GM19351 (cell line): ENCODE data around the gene NRG2.

Experiments
- ATAC-seq: cut with Tn5 transposase; IDR thresholded peaks from one replicate; pipeline ENCODE4 v1.9.1; 2021; ENCODE audit warnings: mild to moderate bottlenecking, moderate library complexity; ENCODE audit not compliant: unreplicated experiment

The NRG2 gene

DNA sequence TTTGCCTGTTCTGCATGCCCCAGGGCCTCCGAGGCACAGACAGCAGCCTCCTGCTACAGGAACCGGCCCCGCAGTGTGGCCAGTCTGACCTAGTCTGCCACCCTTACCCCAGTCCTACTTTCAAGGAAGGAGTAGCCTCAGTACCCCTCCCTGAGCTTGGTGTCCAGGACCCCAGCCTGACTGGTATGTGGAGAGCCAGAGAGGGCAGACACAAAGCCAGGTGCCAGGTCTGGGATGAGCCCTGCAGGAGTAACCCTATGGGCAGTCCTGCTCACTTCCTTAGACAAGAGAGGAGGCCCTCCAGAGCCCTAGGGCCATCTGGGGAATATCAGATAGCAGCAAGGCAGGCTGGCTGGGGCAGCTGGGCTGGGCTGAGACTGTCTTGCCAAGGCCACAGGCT is 67.8 kb downstream of the NRG2 start:
- no peak for ATAC-seq

DNA sequence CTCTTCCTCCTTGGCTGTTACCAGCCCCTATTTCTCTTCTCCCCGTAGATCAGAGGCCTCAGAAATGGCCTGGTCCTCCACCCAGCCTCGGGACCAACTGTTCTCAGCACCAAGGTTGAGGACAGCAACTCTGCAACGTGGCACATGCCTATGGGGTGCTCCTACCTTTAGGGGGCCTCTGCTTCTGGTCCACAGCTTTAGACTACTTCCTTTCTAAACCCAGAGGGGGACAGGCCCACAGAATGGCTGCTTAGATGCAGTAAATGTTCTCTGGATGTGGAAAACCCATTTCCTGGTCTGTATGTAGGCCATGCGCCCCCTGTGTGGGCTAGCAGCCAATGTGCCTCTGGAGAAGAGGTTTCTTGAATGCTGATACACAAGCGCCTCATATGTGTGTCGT is 68.4 kb downstream of the NRG2 start:
- ATAC-seq = no peak

DNA sequence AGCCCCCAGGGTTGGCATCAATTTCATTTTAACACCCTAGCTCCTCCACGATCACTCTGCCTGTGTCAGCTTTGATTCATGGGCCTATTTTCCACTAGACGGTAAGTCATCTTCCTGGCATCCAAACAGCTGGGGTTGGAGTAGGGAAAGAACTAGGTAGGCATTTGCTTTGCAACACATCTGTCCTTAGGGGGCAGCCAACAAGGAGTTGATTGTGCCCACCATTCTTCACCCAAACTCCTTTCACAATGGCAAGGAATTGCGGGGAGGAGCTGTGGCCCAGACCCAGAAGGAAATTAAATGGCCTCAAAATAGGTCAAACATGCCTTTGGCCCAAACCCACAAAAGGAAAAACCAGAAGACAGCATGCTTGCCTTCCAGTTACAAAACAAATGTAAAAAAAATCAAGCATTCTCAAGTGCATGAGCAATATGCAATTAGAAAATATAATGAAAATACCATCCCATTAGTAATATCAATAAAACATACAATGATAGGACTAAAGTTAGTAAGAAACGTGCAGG is 71.8 kb downstream of the NRG2 start:
- no peak for ATAC-seq

DNA sequence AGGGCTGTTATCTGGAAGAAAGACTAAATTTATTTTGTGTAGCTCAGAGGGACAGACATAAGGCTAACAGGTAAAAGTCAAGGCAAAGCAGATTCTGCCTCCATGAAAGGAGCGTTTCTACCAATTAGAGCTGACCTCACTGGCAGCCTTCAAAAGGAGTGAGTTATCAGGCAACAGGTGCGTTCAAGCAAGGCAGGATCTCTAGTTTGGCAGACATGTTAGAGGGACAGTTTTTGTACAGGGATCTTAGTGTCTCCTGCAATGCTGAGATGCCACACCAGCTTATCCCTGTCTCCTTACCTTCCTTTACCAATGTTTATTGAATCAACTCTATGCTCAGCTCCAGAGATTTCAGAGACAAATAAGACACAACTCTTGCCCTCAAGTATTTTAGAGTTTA is 73.8 kb downstream of the NRG2 start:
- ATAC-seq = no peak

DNA sequence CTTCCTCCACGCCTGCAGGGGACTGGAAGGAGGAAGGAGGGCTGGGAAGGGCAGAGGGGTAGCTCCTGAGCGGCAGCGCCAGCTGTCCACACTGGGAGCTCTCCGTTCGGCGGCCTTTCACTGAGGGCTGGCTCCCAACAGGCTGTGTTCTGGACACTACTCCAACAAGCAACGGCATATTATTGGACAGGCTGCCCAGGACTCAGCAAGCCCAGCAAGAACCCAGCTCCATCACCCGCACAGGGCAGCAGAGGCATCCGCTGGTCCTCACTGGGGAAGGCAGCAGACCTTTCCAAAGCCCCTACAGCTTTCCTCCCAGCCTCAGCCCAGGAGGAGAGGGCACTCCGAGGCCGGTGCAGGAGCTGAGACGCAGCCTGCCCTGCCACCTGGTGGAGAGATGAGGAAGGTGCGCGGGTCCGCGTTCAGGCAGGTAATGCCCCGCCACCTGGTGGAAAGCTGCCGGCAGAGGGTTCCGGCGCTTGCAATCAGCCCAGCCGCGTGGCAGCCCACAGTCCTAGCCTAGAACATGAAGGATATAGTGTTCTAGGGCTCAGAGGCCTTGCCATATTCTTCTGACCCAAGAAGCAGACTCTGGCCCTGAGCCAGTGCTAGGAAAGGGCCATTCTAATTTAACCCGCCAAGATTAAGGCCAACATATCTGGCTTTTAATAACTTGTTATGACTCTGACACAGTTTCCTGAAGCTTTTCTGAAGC is 74.4 kb downstream of the NRG2 start:
- ATAC-seq = peak; percentile 92

DNA sequence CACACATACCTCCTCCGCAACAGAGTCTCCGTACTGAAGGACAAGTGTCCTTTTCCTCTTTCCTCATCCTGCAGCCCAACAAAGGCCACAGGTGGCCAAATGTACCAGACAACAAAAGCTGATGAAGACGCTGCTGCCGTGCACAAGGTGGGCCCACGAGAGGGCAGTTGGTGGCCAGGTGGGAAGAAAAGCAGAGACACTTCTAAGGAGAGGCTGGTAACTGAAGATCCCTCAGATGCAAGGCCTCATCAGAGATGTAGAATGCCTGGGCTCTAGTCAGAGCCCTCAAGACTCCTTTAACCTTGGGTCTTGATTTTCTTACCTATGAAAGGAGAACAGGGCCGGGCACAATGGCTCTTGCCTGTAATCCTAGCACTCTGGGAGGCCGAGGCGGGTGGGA is 75.7 kb downstream of the NRG2 start:
- ATAC-seq = no peak

DNA sequence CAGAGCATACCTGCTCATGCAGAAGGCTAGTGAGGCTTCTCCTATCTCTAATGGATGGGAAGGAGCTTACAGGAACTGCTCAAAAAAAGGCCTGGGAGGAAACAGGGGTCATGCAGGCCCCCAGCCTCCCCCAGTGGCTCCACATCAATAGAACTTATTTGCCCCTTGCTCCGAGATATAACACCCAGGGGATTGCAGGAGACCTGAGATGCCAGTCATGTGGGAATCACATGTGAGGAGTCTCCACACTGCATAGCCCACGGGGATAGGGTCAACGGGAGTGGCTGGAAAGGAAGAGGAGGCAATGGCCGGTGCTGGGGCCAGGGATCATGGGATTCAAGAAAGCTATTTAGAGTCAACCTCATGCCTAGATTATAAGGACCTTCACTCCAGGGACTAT is 76.2 kb downstream of the NRG2 start:
- ATAC-seq = no peak

DNA sequence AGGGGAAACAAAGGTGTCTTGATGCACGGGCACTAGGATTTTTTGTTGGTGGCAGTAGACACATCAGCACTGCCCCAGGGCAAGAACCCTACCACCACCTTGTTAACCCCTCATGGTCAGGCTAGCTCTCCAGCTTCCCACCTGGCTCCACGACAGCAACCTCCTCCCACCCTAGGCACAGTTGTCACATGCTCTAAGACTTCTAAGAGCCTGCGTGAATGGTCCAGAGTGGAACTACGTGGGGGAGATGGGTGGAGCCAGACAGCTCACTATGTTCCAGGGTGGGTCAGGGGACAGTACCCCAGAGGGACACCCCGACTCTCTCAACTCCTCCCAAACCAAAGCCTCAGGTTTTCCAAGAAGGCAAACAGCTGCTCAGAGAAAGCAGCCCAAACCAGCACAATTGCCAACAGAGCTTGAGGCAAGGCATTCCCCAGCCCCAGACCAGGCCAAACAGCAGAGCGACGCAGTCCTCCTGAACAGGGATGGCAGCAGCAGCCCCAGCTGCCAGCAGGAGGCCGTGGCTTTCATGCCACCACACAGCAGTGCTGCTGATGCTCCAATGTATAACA is 78.0 kb downstream of the NRG2 start:
- ATAC-seq = no peak

DNA sequence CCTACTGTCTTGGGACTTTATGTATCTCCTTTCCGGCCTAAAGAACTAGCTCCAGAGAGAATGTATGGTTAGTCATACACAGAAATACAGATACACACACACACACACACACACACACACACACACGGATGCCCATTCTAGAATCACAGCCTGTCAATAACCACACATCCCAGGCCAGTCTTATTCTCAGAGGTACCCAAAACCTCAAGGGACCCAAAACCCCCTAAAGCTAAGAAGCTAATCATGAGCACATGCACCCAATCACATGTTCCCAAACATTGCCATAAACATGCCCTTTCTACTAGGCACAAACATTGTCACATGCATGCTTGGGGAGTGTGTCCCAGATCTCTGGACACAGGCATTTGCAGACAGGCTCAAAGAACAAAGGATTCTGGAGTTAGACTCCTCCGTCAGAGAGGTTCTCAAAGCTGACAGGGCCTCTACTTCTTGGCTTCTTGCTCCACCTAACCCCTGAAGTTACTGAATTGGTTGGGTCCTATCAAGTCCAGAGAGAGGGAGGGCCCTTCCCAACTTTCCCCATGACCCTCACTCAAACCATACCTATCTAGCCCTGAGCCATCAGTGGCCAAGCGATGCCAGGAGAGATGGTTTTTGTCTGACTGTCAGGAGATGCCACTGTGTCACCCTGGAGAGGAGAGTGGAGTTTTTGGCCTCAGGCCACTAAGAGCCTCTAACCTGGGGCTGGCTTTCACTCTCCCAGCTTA is 78.7 kb downstream of the NRG2 start:
- ATAC-seq = no peak

DNA sequence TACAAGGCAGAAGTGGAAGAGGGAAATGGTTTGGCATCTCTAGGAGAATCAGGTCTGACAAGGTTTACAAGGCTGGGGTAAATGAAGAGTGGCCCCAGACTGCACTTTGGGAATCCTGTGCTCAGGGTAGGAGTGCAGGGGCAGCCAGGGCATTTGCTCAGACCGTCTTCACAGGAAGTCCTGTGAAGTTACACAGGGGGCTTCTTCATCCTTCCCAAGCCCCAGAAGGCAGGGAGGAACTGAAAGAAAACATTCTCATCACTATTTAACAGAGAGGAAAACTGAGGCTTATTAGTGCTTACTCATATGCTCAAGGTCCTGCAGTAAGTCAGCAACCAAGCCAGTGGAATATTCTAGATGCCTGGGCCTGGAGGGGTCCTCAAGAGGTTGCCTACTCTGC is 80.7 kb downstream of the NRG2 start:
- ATAC-seq = no peak

DNA sequence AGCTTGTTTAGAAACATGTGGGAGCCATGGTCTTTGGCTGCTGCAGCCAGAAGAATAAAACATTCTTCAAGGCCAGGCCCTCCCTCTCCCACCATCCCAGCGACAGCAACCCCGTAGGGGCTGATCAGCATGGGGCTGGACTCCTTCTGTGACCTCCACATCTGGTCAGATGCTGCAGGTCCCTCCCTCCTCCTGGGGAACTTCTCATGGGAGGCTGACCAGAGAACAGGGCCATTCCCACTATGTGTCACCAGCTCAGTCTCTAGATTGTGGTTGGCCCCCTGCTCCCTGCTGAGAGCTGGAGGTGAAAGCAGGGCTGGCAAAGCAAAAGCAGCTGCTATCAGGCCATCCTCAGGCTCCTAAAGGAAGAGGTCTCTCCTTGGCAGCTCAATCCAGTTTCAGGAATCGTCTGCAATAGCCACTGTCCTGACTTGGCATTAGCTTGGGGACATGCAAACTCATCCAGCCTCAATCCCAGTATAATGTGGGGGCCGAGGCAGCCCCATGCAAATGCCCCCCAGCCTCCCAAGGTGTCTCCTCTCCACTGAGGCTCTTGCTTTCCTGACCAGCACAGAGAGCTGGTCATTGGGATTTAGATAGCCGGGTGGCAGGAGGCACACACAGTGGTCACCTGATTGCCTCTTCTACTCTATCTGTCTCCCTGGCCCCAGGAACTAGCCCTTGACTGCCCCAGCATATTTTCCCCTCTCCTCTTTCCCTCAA is 81.5 kb downstream of the NRG2 start:
- ATAC-seq = peak; percentile 37

DNA sequence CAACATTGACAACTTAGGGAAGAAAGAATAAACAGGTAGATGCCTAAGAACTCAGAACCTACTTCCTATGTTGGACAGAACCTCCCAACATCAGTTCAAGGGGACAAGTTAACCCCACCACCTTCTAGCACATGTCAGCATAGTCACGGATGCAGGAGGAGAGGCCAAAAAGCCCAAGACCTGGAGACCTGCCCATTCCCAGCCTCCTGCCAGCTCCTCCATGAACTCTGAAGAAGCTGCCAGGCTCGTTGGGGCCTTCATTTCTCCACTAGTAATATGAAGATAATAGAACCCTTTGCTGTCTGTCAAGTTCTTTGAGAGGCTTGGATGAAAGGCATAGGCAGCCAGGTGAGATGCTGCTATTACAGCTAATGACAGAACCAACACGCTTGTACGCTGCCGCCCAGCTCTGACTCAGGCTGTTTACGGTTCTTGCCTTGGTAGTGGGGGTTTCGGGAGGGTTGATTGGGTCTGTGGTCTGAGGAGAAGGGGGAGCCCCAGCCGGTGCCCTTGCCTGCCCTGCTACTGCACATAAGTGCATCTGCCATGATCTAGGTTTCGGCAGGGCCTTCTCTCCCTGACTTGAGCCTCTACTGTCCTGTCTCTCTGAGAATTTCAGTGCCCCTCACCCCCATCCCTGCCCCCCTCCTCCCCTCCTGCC is 82.2 kb downstream of the NRG2 start:
- ATAC-seq = peak; percentile 89

DNA sequence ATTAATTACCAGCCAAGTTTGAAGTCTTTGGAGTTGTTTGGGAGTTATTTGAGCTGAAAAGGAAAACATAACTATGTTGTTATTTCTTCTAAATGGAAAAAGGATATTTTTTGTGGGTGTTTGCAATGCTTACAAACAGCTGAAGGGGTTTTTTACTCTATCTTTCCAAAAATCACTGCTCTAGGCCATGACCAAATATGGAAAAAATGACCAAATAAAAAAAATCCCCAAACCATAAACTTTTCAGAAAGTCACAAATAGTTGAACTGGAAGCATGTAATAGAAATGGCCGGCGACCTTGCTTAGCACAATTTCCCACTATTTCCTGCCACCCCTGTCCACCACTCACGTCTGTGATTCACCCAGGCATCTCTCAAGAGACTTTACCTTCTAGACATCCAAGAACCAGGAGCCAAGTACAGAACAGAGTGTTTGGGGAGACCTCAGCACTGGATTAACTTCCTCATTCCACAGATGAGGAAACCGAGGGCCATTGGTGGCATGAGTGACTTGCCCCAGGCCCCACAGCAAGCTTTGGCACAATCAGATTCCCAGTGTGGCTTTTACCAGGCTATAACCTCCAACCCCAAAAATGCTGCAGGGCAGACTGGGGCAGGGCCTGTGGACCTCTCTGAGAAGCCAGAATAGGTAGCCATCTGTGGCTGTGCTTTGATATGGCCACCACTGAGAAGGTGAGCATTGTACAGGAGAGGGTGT is 84.5 kb downstream of the NRG2 start:
- no peak for ATAC-seq

DNA sequence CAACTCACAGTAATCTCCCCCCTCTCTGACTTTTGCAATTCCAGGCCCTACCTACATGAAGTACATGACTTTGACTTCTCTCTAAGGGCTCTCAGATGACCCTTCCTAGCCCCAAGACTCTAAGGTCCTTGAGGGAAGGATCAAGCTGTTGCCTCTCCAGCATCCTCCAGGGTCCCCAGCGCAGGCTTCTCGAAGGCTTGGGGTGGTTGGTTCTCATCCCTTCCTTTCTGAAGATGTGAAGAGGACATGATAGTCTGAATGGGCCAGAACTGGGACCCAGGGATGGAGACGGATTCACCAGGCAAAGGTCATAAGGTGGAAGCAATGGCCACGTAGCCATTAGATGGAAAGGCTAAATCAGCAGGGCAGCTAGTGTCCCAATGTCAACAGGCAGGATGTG is 86.8 kb downstream of the NRG2 start:
- no peak for ATAC-seq

DNA sequence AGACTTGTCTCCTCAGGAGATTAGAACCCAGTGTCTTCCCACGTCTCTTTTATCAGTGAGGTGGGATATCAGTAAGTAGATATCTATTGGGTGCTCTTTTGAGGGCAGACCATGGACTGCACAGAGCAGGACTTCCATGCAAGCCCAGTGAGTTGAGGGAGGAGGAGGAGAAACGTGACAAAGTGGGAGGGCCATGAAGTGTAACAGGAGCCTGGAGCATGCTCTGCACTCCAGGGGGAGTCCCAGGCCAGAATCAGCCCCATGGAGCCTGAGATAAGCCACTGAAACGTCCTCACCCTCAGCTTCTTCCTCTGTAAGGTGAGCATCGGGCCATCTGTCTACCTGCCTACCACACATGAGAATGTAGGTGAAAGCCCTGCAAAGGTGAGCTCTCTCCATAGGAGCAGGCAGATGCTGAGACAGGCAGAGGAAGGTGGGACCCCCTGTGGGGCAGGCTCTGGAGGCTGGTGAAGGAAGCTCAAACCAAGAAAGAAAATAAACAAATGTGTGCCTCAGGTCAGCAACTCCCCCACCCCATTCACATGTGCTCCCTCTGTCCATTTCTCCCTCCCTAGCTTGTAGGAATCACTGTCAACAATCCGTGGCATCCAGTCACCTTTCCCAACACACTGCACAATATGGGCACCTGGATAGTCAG is 87.4 kb downstream of the NRG2 start:
- ATAC-seq = peak; percentile 40

DNA sequence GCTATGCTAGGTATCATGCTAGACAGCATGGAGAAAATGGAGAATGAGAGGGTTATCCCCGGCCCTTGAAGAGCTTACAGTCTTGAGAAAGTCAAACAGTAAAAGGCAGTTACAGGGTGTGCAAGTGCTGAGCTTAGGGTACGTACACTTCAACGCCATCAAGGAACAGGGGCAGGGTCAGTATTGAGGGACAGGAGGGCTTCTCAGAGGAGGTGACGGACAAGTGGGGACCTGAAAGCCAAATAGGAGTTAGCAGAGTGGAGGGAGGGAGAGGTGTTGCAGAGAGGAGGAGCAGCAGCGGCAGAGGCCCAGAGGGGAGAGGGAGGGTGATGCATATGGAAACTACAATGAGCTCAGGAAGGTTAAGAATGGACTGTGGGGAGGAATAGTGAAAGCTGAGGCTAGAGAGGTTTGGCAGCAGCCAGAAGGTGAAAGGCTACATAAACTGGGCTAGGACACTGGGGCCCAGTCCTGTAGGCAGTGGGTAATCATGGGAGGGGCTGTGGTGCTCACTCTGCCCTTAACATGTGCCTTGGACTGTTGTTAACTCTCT is 88.0 kb downstream of the NRG2 start:
- peak; percentile 88 for ATAC-seq

DNA sequence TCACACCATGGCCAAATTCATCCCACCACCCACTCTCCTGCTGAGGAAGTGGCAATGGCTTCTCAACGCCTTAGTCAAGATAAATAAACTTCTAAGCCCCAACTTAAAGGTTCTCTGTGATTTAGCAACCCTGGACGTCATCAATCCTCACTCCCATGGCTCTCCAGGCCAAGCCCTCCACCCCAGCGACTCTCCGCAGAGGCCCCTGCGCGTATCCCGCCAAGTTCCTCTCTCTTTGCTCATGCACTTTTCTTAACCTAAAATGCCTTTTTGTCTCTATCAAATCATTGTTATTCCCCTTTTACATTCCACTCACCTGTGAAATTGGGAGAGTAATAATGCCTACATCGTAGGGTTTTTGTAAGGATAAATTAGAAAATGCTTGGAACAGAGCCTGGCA is 88.6 kb downstream of the NRG2 start:
- ATAC-seq = no peak

DNA sequence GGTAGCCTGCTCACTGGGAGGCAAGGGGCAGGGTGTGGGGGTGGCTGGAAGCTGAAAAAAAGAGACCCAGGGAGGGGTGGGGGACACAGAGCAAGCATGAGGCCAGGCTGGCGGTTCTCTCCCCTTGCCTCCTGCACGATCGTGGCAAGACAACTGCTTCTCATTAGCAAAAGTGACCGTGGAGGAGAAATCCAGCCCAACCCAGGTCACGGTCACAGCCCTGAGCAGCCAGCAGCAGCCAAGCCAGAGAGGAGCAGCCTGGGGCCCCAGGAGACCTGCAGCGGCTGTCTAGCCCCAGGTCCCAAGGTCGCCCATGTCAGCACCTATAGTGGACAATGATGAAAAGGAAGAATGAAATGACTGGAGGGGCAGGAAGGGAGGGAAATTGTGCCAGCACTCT is 89.1 kb downstream of the NRG2 start:
- no peak for ATAC-seq

DNA sequence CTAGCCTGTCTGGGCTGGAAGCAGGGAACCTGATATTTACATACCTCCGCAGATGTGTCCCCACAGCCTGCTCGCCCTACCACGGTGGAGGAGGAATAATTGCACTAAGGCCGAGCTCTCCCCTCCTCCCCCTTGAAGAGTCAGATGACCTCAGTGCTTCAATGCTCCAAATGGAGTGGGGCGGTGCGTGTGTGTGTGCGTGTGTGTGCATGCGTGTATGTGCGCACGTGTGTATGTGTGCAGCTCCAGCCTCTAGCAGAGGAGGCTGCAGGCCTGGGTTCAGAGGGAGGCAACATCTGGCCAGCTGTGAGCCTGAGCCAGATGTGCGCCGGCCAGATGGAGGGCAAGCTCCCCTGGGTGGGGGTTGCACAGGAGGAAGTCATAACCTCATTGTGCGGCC is 90.5 kb downstream of the NRG2 start:
- no peak for ATAC-seq
